Trophoblast cell (in vitro differentiated cells and primary cell): ENCODE measurements around the gene SLC1A3.

Experiments used
- DNase-seq, 2 donors: peaks; one replicate each; pipeline ENCODE4 v3.0.0-alpha.2; 2016
- H2AFZ ChIP-seq: 2 replicates; pipeline ENCODE4 v1.6.1; 2013; ENCODE audit warnings: low read length, moderate library complexity, mild to moderate bottlenecking; ENCODE audit not compliant: insufficient read depth, poor library complexity
- H2AK5ac ChIP-seq: 2 replicates; pipeline ENCODE4 v1.6.1; 2013; ENCODE audit warnings: mild to moderate bottlenecking, low read length
- H2BK120ac ChIP-seq: 2 replicates; pipeline ENCODE4 v1.6.1; 2013; ENCODE audit warnings: low read length, mild to moderate bottlenecking, moderate library complexity; ENCODE audit not compliant: insufficient read depth, poor library complexity
- H2BK12ac ChIP-seq: 2 replicates; pipeline ENCODE4 v1.6.1; 2013; ENCODE audit warnings: mild to moderate bottlenecking, low read length, moderate library complexity
- H2BK5ac ChIP-seq: 2 replicates; pipeline ENCODE4 v1.6.1; 2013; ENCODE audit warnings: low read length, low read depth, moderate library complexity, mild to moderate bottlenecking; ENCODE audit not compliant: poor library complexity
- H3K14ac ChIP-seq: 2 replicates; pipeline ENCODE4 v1.6.1; 2013; ENCODE audit warnings: mild to moderate bottlenecking, low read length
- H3K18ac ChIP-seq: 2 replicates; pipeline ENCODE4 v1.6.1; 2013; ENCODE audit warnings: mild to moderate bottlenecking, low read length
- H3K23ac ChIP-seq: 2 replicates; pipeline ENCODE4 v1.6.1; 2013; ENCODE audit warnings: low read length
- H3K27ac ChIP-seq: 2 replicates; pipeline ENCODE4 v1.5.1; 2013; ENCODE audit warnings: low read depth, mild to moderate bottlenecking, inconsistent platforms, low read length, moderate library complexity
- H3K27me3 ChIP-seq: 2 replicates; pipeline ENCODE4 v1.6.1; 2013; ENCODE audit warnings: inconsistent platforms, mild to moderate bottlenecking, low read length, moderate library complexity; ENCODE audit not compliant: insufficient read depth
- H3K36me3 ChIP-seq, 2 experiments: 1 replicate in 1 of 2; 2 replicates in 1 of 2; pipeline ENCODE4 v1.6.1; 2013; ENCODE audit warnings: low read length in 2 of 2, mild to moderate bottlenecking in 2 of 2, moderate library complexity in 1 of 2; ENCODE audit not compliant: insufficient read depth in 2 of 2, control insufficient read depth in 1 of 2
- H3K4ac ChIP-seq: 2 replicates; pipeline ENCODE4 v1.6.1; 2013; ENCODE audit warnings: low read depth, mild to moderate bottlenecking, low read length, moderate library complexity
- H3K4me1 ChIP-seq, 2 experiments: 1 replicate in 1 of 2; 2 replicates in 1 of 2; pipeline ENCODE4 v1.6.1; 2013; ENCODE audit warnings: low read length in 2 of 2, mild to moderate bottlenecking in 2 of 2, moderate library complexity in 1 of 2; ENCODE audit not compliant: insufficient read depth in 2 of 2, control insufficient read depth in 1 of 2
- H3K4me2 ChIP-seq: 2 replicates; pipeline ENCODE4 v1.6.1; 2013; ENCODE audit warnings: inconsistent platforms, mild to moderate bottlenecking, low read length, moderate library complexity
- H3K4me3 ChIP-seq: 2 replicates; pipeline ENCODE4 v1.5.1; 2013; ENCODE audit warnings: mild to moderate bottlenecking, low read depth, low read length, inconsistent platforms
- H3K79me1 ChIP-seq: one replicate; pipeline ENCODE4 v1.6.1; 2013; ENCODE audit warnings: low read length
- H3K79me2 ChIP-seq: 2 replicates; pipeline ENCODE4 v1.6.1; 2013; ENCODE audit warnings: low read length, mild to moderate bottlenecking; ENCODE audit not compliant: control insufficient read depth, insufficient read depth, poor library complexity
- H3K9ac ChIP-seq: 2 replicates; pipeline ENCODE4 v1.6.1; 2013; ENCODE audit warnings: mild to moderate bottlenecking, low read length
- H3K9me3 ChIP-seq: 2 replicates; pipeline ENCODE4 v1.6.1; 2013; ENCODE audit warnings: low read depth, mild to moderate bottlenecking, control low read depth, inconsistent platforms, low read length; ENCODE audit not compliant: insufficient read depth
- H4K12ac ChIP-seq: 2 replicates; pipeline ENCODE4 v1.6.1; 2013; ENCODE audit warnings: low read depth, mild to moderate bottlenecking, low read length, moderate library complexity
- H4K8ac ChIP-seq: 2 replicates; pipeline ENCODE4 v1.6.1; 2013; ENCODE audit warnings: low read depth, mild to moderate bottlenecking, low read length, moderate library complexity
- H4K91ac ChIP-seq: one replicate; pipeline ENCODE4 v1.6.1; 2013; ENCODE audit warnings: low read depth, mild to moderate bottlenecking, low read length, moderate library complexity
- WGBS: extraction: QIAGEN DNeasy Blood & Tissue Kit; methylation state at CpG from one replicate; pipeline ENCODE4 v1.1.7; 2013; ENCODE audit warnings: missing lambda C conversion rate; ENCODE audit not compliant: insufficient read length, insufficient coverage; ENCODE audit errors: extremely low coverage; 5-methylcytosine and 5-hydroxymethylcytosine counted together

The SLC1A3 gene

GRCh38 chr5:36611520-36612274 lies 5.3 kb downstream of the SLC1A3 start:
- Histone ChIP-seq H4K91ac (no peak overlapping the region), H2BK120ac (no peak overlapping the region), H3K79me2 (peaks cover 3% of the 10 kb centered on the region), H3K23ac (no peak overlapping the region), H3K18ac (no peak overlapping the region), H3K9ac (no peak overlapping the region), H2AFZ (no peak overlapping the region), H3K4me3 (no peak overlapping the region), H3K36me3 (peaks cover 6% of the 10 kb centered on the region in 2 experiments), H3K4me2 (no peak overlapping the region), H2AK5ac (no peak overlapping the region), H2BK5ac (no peak overlapping the region), H4K12ac (no peak overlapping the region), H3K4ac (no peak overlapping the region), H3K27me3 (no peaks in the 10 kb centered on the region), H3K9me3 (no peaks in the 10 kb centered on the region), H3K27ac (peak overlapping the region; percentile 64), H3K14ac (no peak overlapping the region), H3K4me1 (peaks cover 18 to 32% of the 10 kb centered on the region in 2 experiments), H2BK12ac (no peak overlapping the region), H4K8ac (no peak overlapping the region), H3K79me1 (peaks cover 20% of the 10 kb centered on the region)
- no peak for DNase-seq
- WGBS: no CpG with 5 or more reads among the region's 9 CpGs

DNA sequence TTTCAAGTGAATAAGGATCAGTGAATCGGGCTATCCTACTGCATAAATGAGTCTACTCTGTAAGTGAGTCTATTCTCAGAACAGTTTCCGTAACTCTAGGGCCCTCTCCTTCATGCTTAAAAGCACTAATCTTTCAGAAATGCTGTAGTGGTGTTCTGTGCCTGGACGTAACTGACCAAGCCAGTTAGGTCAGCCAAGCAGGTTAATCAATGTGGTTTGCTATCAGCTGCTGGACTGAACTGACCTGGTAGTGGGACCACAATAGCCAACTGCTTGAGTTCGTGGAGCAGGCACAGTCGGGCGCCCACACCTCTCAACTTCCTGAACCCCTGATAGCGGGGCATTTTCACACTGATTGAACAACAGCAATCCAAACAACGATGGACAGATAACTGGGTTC lies 6.8 kb downstream of the SLC1A3 start:
- no peak overlapping the region for H2AFZ ChIP-seq
- peaks cover 2% of the 10 kb centered on the region for H3K79me2 ChIP-seq
- peak overlapping the region; percentile 26 for H2BK120ac ChIP-seq
- no peak overlapping the region for H3K23ac ChIP-seq
- H3K4ac ChIP-seq: no peak overlapping the region
- H3K9me3 ChIP-seq: no peaks in the 10 kb centered on the region
- H3K27ac ChIP-seq: peak overlapping the region; percentile 92
- H2AK5ac ChIP-seq: no peak overlapping the region
- H3K14ac ChIP-seq: no peak overlapping the region
- H4K12ac ChIP-seq: no peak overlapping the region
- H3K36me3 ChIP-seq: peaks cover 6% of the 10 kb centered on the region in 2 experiments
- peak overlapping the region; percentile 41 for H4K8ac ChIP-seq
- H3K18ac ChIP-seq: no peak overlapping the region
- peaks cover 18 to 33% of the 10 kb centered on the region in 2 experiments for H3K4me1 ChIP-seq
- H3K9ac ChIP-seq: no peak overlapping the region
- H3K4me2 ChIP-seq: peak overlapping the region; percentile 16
- H4K91ac ChIP-seq: peak overlapping the region; percentile 80
- peak overlapping the region; percentile 48 for H2BK5ac ChIP-seq
- DNase-seq: peak; percentile 91 to 94
- H3K4me3 ChIP-seq: no peak overlapping the region
- no CpG with 5 or more reads among the region's 8 CpGs for WGBS
- no peak overlapping the region for H2BK12ac ChIP-seq
- H3K79me1 ChIP-seq: peaks cover 18% of the 10 kb centered on the region
- no peaks in the 10 kb centered on the region for H3K27me3 ChIP-seq

GRCh38 chr5:36613771-36614656 lies 7.6 kb downstream of the SLC1A3 start:
- H2BK120ac ChIP-seq: peak overlapping the region; percentile 61
- peak overlapping the region; percentile 50 for H3K14ac ChIP-seq
- H3K23ac ChIP-seq: no peak overlapping the region
- H3K27ac ChIP-seq: peak overlapping the region; percentile 92
- peak; percentile 79 to 80 for DNase-seq
- peak overlapping the region; percentile 41 for H4K8ac ChIP-seq
- H3K4me3 ChIP-seq: no peak overlapping the region
- H2BK5ac ChIP-seq: peak overlapping the region; percentile 71
- H3K79me1 ChIP-seq: peaks cover 20% of the 10 kb centered on the region
- H3K36me3 ChIP-seq: peaks cover 6% of the 10 kb centered on the region in 2 experiments
- H4K12ac ChIP-seq: no peak overlapping the region
- no peak overlapping the region for H3K18ac ChIP-seq
- H3K27me3 ChIP-seq: no peaks in the 10 kb centered on the region
- peak overlapping the region; percentile 61 for H2BK12ac ChIP-seq
- no peaks in the 10 kb centered on the region for H3K9me3 ChIP-seq
- peak overlapping the region; percentile 41 for H3K4me2 ChIP-seq
- peak overlapping the region; percentile 13 for H3K4ac ChIP-seq
- peak overlapping the region; percentile 80 for H4K91ac ChIP-seq
- no peak overlapping the region for H3K9ac ChIP-seq
- H2AFZ ChIP-seq: no peak overlapping the region
- peaks cover 21 to 38% of the 10 kb centered on the region in 2 experiments for H3K4me1 ChIP-seq
- no CpG with 5 or more reads among the region's 7 CpGs for WGBS
- no peak overlapping the region for H2AK5ac ChIP-seq
- H3K79me2 ChIP-seq: peaks cover 2% of the 10 kb centered on the region

GRCh38 chr5:36614657-36615308 lies 8.4 kb downstream of the SLC1A3 start:
- WGBS: no CpG with 5 or more reads among the region's 4 CpGs
- peaks cover 6 to 8% of the 10 kb centered on the region in 2 experiments for H3K36me3 ChIP-seq

More at GRCh38 chr5:36614657-36615308, 8.4 kb downstream of the SLC1A3 start:
- Histone ChIP-seq H3K23ac (no peak overlapping the region), H2AFZ (no peak overlapping the region), H2AK5ac (no peak overlapping the region), H3K14ac (no peak overlapping the region), H3K27ac (peak overlapping the region; percentile 92), H3K79me1 (peaks cover 23% of the 10 kb centered on the region), H3K9ac (no peak overlapping the region), H3K4ac (peak overlapping the region; percentile 64), H2BK5ac (peak overlapping the region; percentile 71), H2BK120ac (peak overlapping the region; percentile 61), H3K4me2 (peak overlapping the region; percentile 41), H3K4me1 (peaks cover 24 to 42% of the 10 kb centered on the region in 2 experiments), H2BK12ac (peak overlapping the region; percentile 83), H3K18ac (no peak overlapping the region), H4K12ac (no peak overlapping the region), H3K79me2 (peaks cover 2% of the 10 kb centered on the region), H3K27me3 (no peaks in the 10 kb centered on the region), H4K8ac (peak overlapping the region; percentile 69), H3K4me3 (no peak overlapping the region), H4K91ac (peak overlapping the region; percentile 70), H3K9me3 (no peaks in the 10 kb centered on the region)
- DNase-seq: peak; percentile 58 to 63
